Loucy (cell line): Measurements from ENCODE around the gene BTBD3.

Source experiments
- EZH2phosphoT487 ChIP-seq: fragments of 200-600 bp; IDR thresholded peaks from 2 replicates; pipeline ENCODE4 v1.6.1; 2018; ENCODE audit warnings: antibody characterized with exemption, mild to moderate bottlenecking, moderate library complexity, borderline replicate concordance
- TF ChIP-seq, protein P1 (sequence below): fragments of 200-600 bp; sonication (generic); conservative IDR thresholded peaks from 2 replicates; pipeline ENCODE4 v1.5.1; 2014; ENCODE audit warnings: mild to moderate bottlenecking, antibody characterized with exemption, low read length

DNA sequence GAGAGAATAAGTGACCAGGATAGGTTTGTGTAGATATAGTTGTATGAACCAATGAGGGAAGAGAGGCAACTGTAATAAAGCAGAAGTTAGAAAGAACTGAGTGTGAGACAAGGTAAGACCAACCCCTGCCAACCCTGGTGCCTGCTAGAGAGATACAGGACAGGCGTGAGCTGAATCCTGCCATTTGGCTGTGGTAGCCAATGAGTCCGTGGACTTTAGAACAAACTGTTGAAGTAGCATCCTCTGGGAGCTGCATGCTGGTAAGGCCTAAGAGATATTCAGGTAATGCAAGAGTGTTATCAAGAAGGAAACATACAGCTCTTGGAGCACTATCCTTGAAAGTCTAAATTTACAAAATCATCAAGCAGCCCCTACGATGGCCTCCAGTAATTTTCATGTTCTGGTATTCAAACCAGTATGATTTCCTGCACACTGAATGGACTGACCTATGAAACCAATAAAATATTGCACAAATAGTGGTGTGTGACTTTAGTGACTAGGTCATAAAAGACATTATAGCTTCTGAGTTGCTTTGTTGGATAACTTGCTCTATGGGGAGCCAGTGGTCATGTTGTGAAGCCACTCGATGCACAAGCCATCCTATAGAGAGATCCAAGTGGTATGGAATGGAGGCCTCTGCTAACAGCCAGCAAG is 24.0 kb downstream of the BTBD3 start:
- TF ChIP-seq, protein P1, sequence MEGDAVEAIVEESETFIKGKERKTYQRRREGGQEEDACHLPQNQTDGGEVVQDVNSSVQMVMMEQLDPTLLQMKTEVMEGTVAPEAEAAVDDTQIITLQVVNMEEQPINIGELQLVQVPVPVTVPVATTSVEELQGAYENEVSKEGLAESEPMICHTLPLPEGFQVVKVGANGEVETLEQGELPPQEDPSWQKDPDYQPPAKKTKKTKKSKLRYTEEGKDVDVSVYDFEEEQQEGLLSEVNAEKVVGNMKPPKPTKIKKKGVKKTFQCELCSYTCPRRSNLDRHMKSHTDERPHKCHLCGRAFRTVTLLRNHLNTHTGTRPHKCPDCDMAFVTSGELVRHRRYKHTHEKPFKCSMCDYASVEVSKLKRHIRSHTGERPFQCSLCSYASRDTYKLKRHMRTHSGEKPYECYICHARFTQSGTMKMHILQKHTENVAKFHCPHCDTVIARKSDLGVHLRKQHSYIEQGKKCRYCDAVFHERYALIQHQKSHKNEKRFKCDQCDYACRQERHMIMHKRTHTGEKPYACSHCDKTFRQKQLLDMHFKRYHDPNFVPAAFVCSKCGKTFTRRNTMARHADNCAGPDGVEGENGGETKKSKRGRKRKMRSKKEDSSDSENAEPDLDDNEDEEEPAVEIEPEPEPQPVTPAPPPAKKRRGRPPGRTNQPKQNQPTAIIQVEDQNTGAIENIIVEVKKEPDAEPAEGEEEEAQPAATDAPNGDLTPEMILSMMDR, result no peak
- TF ChIP-seq EZH2phosphoT487, result no peak
